IgD-negative memory B cell (primary cell): Measurements from ENCODE around the gene GP2. TPM values are rescaled to one million over a fixed set of nuclear protein-coding genes. Genes with fewer than 3 reads are reported as not detected.
"Not testable (repeated sequence)": the region's sequence is repeated elsewhere in the genome, so short reads cannot be mapped to it uniquely, and the experiment has no call there.

Source experiments
- H3K27ac Mint-ChIP-seq, 3 donors: one replicate each; pipeline ENCODE4 v1.8.0; 2020 to 2022; ENCODE audit warnings: mild to moderate bottlenecking in 3 of 3, mixed read lengths in 3 of 3, moderate library complexity in 1 of 3
- H3K27me3 Mint-ChIP-seq: one replicate; pipeline ENCODE4 v1.8.0; 2021; ENCODE audit warnings: mixed read lengths
- H3K36me3 Mint-ChIP-seq: one replicate; pipeline ENCODE4 v1.8.0; 2020; ENCODE audit warnings: mild to moderate bottlenecking, mixed read lengths
- H3K4me1 Mint-ChIP-seq, 3 donors: one replicate each; pipeline ENCODE4 v1.8.0; 2020 to 2022; ENCODE audit warnings: mixed read lengths in 3 of 3, mild to moderate bottlenecking in 1 of 3
- H3K4me3 Mint-ChIP-seq, 4 donors: one replicate each; pipeline ENCODE4 v1.8.0; 2020 to 2022; ENCODE audit warnings: mild to moderate bottlenecking in 4 of 4, mixed read lengths in 4 of 4, moderate library complexity in 3 of 4
- H3K9me3 Mint-ChIP-seq, 3 donors: one replicate each; pipeline ENCODE4 v1.8.0; 2020 to 2021; ENCODE audit warnings: mixed read lengths in 3 of 3, mild to moderate bottlenecking in 1 of 3
- polyA plus RNA-seq: library from polyadenylated mRNA; unstranded; fragments of 300-500 nt; fragmentation: Illumina TruSeq; gene quantifications from one replicate; pipeline ENCODE4 v1.2.3, GENCODE V29; 2021

Gene GP2
- polyA plus RNA-seq, 1 donor from 2014 or later = not detected

DNA sequence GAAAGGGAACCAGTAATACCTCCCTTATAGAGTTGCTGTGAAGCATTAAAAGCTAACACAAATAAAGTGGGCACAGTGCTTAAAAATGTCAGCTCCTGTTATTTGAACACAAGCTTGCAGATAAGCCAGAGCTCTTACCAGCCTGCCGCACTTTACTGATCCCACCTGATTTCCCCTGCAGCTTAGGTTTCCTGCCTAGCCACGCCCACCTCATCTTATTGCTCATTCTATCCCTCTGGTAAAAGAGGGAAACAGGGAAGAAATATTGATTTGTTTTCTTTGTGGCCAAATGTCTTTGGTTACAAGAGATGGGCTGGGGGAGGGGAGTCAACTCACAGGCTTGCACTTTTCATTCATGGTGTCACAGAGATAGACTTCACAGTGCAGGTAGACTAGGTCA, 9.6 kb upstream of the GP2 start:
- Mint-ChIP-seq H3K36me3 (no peaks in the 10 kb centered on the region), H3K27me3 (peaks cover 11% of the 10 kb centered on the region), H3K9me3 (peaks cover 0 to 4% (median 0%) of the 10 kb centered on the region in 3 donors), H3K4me3 (no peak overlapping the region), H3K27ac (peak overlapping the region in 1 of 3 donors; percentile 69), H3K4me1 (no peaks in the 10 kb centered on the region)

DNA sequence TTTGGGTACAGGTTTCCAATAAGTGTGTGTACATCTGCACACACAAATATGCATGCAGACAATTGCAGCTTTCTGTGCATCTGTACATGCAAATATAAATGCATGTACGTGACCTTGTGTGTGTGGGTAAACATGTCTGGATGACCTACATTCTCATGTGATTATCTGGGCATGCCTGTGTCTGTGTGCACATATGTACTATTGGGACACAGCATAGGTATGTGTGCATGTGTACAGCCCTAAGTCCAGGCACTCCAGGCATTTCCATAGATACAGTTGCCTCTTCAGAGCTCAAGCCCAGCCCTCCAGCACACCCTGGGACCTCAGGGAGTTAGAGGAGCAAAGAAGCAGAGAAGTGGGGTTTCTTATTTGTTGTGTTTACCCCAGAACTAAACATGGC, 7.1 kb upstream of the GP2 start:
- Mint-ChIP-seq H3K27me3 (peaks cover 11% of the 10 kb centered on the region), H3K4me1 (no peaks in the 10 kb centered on the region), H3K9me3 (peaks cover 0 to 6% (median 0%) of the 10 kb centered on the region in 3 donors), H3K4me3 (no peak overlapping the region), H3K27ac (no peak overlapping the region), H3K36me3 (no peaks in the 10 kb centered on the region)

DNA sequence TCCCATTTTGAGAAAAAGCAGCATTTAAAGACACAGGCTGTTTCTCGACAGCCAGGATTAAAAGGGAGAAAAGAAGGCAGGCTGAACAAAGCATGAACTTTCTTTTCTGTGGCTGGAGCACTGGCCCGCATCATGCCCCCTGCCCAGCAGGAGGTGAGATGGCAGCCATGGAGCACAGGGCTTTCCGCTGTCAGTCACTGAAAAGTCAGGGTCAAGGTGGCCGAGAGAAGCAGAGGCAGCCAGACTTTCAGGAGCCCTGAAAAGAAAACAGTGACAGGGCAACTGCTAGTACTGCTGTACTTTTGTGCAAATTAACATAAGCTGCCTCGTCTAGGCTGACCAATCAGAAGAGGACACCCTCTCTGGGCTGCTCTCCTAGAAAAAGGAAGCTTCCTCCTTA, 5.8 kb upstream of the GP2 start:
- no peaks in the 10 kb centered on the region for H3K36me3 Mint-ChIP-seq
- peaks cover 0 to 6% (median 0%) of the 10 kb centered on the region in 3 donors for H3K9me3 Mint-ChIP-seq
- no peaks in the 10 kb centered on the region for H3K4me1 Mint-ChIP-seq
- H3K27me3 Mint-ChIP-seq = peaks cover 9% of the 10 kb centered on the region
- H3K4me3 Mint-ChIP-seq = no peak overlapping the region
- no peak overlapping the region for H3K27ac Mint-ChIP-seq

DNA sequence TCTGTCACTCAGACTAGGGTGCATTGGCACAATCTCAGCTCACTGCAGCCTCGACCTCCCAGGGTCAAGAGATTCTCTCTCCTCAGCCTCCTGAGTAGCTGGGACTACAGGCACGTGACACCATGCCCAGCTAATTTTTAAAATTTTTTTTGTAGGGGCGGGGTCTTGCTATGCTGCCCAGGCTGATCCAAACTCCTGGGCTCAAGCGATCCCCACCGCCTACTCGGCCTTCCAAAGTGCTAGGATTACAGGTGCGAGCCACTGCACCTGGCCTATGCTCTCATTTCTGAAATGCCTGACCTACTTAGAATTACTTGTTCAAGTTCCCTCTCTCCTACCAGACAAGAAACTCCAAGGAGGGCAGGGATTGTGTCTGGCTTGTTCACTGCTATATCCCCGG, 5.1 kb upstream of the GP2 start:
- no peaks in the 10 kb centered on the region for H3K36me3 Mint-ChIP-seq
- peaks cover 0 to 6% (median 0%) of the 10 kb centered on the region in 3 donors for H3K9me3 Mint-ChIP-seq
- no peak overlapping the region for H3K4me3 Mint-ChIP-seq
- no peaks in the 10 kb centered on the region for H3K4me1 Mint-ChIP-seq
- H3K27me3 Mint-ChIP-seq = peaks cover 6% of the 10 kb centered on the region
- H3K27ac Mint-ChIP-seq = no peak overlapping the region

DNA sequence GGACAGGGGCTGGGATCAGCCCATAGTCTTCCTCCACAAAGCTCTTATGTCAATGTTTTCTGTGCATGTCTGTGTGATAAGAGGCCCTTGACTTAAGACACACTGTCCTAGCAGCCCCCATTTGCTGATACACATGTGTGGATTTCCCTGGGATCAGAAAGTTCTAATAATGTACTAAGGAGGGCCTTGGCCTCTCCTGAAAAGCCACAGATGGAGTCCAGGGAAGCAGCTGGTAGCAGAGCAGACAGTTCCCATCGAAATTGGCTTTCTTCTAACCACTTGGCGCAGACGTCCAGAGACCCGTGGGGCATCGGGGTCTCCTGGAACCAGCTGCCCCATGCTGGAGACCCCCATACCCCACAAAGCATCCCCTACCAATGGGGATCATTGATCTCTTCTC, 4.3 kb upstream of the GP2 start:
- no peak overlapping the region for H3K27ac Mint-ChIP-seq
- no peaks in the 10 kb centered on the region for H3K4me1 Mint-ChIP-seq
- H3K9me3 Mint-ChIP-seq = peaks cover 0 to 6% (median 0%) of the 10 kb centered on the region in 3 donors
- H3K4me3 Mint-ChIP-seq = no peak overlapping the region
- H3K27me3 Mint-ChIP-seq = peaks cover 6% of the 10 kb centered on the region
- H3K36me3 Mint-ChIP-seq = no peaks in the 10 kb centered on the region

DNA sequence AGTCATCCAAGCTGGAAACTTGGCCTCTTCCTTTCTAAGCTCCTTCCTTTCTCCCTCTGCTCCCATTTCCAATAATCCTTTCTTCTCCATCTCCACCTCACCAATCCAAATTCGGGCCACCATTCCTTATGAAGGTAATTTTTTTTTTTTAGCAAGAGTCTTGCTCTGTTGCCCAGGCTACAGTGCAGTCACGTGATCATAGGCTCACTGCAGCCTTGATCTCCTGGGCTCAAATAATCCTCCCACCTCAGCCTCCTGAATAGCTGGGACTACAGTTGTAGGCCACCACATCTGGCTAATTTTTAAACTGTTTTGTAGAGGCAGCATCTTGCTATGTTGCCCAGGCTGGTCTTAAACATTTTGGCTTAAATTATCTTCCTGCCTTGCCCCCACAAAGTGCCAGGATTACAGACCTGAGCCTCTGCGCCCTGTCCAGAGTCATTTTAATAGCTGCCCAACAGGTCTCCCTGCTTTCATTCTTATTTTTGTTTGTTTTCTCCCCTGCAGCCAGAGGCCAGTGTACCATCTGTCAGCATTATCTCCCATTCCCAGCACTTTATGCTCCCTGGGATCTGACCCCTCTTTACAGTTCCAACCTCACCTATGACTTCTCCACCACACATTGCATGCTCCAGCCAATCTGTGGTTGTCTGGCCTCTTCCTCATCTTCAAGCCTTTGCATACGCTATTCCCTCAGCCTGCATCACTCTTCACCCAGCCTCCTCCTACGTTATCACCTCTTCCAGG, 2.3 kb upstream of the GP2 start:
- H3K9me3 Mint-ChIP-seq = peaks cover 0 to 2% (median 0%) of the 10 kb centered on the region in 3 donors
- no peaks in the 10 kb centered on the region for H3K36me3 Mint-ChIP-seq
- H3K27ac Mint-ChIP-seq = no peak overlapping the region
- no peaks in the 10 kb centered on the region for H3K4me1 Mint-ChIP-seq
- H3K27me3 Mint-ChIP-seq = no peaks in the 10 kb centered on the region
- H3K4me3 Mint-ChIP-seq = no peak overlapping the region

DNA sequence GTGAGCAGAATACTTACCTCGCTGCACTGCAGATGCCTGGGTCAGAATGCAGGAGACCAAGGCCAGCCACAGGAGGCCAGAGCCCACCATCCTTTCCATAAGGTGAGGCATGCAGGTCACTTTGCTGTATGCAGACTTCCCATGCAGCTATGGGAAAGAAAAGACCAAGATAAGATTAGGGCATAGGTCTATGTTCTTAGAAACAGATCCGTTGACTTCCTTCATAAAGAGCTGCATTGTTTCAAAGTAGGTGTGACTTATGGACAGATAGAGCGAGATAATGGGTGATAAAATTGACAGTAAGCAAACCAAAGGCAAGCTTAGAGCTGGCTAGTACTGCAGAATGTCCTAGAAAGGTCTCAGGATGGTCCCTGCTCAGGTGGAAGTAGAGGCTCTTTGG, 992 bp downstream of the GP2 start:
- Mint-ChIP-seq H3K9me3 (no peaks in the 10 kb centered on the region), H3K4me3 (no peak overlapping the region), H3K27me3 (no peaks in the 10 kb centered on the region), H3K36me3 (no peaks in the 10 kb centered on the region), H3K27ac (no peak overlapping the region), H3K4me1 (no peaks in the 10 kb centered on the region)

DNA sequence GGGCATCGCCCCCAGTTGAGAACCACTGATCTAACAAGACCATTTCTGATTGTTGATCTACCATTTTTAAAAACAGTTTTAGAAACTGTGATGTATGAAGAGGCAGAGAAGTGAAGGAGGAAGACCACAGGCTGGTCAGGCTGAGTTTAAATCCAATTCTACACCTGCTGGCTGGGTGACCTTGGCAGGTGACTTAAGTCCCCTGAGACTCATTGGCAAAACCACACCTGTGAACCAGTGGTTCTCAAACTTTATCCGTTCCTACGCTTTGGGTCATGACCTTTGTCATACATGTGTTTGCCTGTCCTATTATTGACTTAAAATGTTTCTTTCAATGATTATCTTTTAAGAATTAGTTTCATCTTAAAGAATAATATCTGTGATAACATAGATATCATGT, 2.3 kb downstream of the GP2 start:
- no peaks in the 10 kb centered on the region for H3K27me3 Mint-ChIP-seq
- no peaks in the 10 kb centered on the region for H3K4me1 Mint-ChIP-seq
- no peaks in the 10 kb centered on the region for H3K36me3 Mint-ChIP-seq

DNA sequence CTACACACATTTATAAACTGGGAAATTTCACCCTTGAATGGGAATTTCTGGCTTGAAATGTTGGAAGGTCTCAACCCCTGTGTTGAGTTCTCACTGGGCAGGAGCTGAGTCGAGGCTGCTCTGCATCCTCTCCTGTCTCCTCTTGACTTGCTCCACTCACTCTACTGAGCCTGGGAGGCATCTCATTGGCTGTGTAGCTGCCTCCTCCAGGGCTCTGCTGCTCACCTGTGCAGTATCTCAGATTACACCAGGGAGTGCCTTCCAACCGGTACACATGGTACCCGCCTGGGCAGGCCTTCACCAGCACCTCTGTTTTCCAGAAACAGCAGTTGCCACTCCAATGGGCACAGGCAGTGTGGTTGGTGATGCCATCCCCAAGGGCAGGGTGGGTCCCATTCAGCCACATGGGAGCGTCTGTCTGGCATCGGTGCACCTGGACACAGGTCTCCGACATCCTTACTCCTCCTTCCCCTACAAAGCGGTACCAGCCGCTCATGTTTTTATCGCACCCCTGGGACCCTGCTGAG, 3.7 kb downstream of the GP2 start:
- Mint-ChIP-seq H3K27ac (no peak overlapping the region), H3K36me3 (no peaks in the 10 kb centered on the region), H3K4me3 (no peak overlapping the region), H3K9me3 (no peaks in the 10 kb centered on the region), H3K4me1 (no peaks in the 10 kb centered on the region), H3K27me3 (peaks cover 2% of the 10 kb centered on the region)

More for the DNA sequence above, 2.3 kb downstream of the GP2 start:
- H3K9me3 Mint-ChIP-seq = no peaks in the 10 kb centered on the region
- H3K4me3 Mint-ChIP-seq = no peak overlapping the region
- H3K27ac Mint-ChIP-seq = no peak overlapping the region

DNA sequence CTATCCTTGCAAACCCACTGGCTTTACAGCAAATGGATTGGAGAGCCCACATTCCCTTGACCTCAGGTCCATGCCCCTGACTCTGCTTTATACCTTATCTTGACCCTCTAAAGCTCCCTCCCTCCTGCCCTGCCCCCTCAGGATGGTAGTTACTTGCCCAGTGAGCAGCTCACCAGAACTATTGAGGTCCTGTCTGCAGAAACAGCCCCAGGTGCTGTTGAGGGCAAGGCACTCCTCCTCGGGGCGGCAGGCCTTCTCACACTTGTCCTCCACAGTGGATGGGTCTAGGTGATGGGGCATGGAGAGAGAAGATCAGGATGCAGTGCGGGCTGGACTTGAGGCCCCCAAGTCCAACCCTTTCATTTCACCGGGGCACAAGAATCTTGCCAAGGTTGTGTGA, 4.6 kb downstream of the GP2 start:
- no peaks in the 10 kb centered on the region for H3K36me3 Mint-ChIP-seq
- H3K9me3 Mint-ChIP-seq = no peaks in the 10 kb centered on the region
- H3K4me1 Mint-ChIP-seq = no peaks in the 10 kb centered on the region
- peaks cover 2% of the 10 kb centered on the region for H3K27me3 Mint-ChIP-seq
- no peak overlapping the region for H3K27ac Mint-ChIP-seq
- no peak overlapping the region for H3K4me3 Mint-ChIP-seq

DNA sequence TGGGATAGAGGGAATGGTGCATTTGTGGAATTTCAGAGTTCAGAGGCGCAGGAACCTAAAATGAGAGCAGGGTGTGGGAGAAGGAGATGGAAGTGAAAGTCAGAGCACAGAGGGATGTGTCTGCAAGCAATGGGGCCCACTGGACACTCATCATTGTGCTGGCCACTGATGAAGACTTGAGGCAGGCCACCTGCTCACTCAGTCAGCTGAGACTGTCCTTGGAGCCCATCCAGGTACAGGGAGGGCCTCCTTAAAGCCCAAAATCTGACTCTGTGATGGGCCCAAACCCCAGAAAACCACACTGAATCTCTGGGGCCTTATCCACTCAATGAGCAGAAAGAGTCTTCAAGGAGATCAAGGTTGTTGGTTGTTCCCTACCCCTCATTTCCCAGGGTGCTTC, 5.6 kb downstream of the GP2 start:
- no peaks in the 10 kb centered on the region for H3K4me1 Mint-ChIP-seq
- H3K4me3 Mint-ChIP-seq = no peak overlapping the region
- no peaks in the 10 kb centered on the region for H3K36me3 Mint-ChIP-seq
- H3K27ac Mint-ChIP-seq = no peak overlapping the region
- H3K9me3 Mint-ChIP-seq = no peaks in the 10 kb centered on the region
- H3K27me3 Mint-ChIP-seq = peaks cover 2% of the 10 kb centered on the region

DNA sequence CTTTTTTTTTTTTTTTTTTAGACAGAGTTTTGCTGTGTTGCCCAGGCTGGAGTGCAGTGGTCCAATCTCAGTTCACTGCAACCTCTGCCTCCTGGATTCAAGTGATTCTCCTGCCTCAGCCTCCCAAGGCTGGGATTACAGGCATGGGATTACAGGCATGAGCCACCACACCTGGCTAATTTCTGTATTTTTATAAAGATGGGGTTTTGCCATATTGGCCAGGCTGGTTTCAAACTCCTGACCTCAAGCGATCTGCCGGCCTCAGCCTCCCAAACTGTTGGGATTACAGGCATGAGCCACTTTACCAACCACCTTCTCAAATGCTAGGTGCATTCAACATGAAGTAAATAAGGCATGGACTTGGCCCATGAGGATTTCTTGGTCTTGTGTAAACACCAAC, 6.3 kb downstream of the GP2 start:
- not testable (repeated sequence) for H3K36me3 Mint-ChIP-seq, H3K4me3 Mint-ChIP-seq, H3K4me1 Mint-ChIP-seq, H3K27ac Mint-ChIP-seq, H3K9me3 Mint-ChIP-seq, H3K27me3 Mint-ChIP-seq

DNA sequence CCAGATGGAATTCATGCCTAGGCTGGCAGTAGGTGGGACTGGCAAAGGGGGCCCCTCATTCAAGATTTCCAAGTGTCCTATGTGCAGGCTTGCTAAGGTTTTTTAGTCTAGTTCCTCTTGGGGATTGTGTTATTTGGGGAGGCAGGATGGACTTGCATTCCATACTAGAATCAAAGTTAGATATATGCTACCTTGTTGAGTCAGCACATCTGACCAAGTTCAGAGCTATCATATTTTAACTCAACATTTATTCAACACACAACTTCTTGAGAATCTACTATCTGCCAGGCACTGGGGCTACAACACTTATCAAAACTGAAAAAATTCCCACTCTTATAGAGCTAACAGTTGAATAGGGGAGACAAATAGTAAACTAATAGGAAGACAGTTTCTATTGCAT, 6.7 kb downstream of the GP2 start:
- no peaks in the 10 kb centered on the region for H3K4me1 Mint-ChIP-seq
- peaks cover 2% of the 10 kb centered on the region for H3K27me3 Mint-ChIP-seq
- no peaks in the 10 kb centered on the region for H3K9me3 Mint-ChIP-seq
- H3K27ac Mint-ChIP-seq = no peak overlapping the region
- H3K36me3 Mint-ChIP-seq = no peaks in the 10 kb centered on the region
- no peak overlapping the region for H3K4me3 Mint-ChIP-seq

DNA sequence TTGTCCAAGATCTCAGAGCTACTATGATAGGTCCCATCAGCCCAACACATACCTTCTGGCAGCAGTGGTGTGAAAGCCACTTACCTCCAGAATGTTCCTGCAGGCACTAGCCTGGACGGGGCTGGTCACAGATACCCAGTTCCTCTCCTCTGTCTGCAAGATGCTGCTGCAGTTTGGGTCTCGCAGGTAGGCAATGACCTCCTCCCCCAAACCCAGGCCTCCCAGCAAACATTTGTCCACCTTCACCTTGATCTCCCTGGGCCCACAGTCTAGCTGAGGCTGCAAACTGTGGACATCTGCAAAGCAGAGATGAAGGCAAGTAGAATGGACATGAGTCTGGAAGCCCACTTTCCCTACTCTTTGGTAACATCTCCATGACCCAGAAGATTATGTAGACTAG, 7.1 kb downstream of the GP2 start:
- Mint-ChIP-seq H3K27ac (no peak overlapping the region), H3K4me1 (no peaks in the 10 kb centered on the region), H3K9me3 (no peaks in the 10 kb centered on the region), H3K27me3 (peaks cover 2% of the 10 kb centered on the region), H3K36me3 (no peaks in the 10 kb centered on the region), H3K4me3 (no peak overlapping the region)

DNA sequence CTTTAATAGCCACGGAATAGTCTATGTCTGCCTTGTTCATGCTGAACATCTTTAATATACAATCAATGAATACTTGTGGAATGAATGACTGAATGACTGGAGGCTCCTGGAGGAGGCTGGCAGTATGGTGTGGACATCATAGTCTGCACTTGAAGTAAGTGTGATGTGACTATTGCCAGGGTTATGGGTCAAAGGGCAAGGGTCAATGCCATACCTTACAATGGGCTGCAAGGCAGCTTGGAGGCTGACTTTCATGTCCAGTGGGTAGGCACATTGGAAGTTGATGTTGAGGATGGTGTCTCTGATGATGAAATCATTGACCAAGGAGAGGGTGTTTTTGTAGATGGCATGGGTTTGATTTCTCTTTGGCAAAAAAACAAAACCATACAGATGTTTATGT, 7.9 kb downstream of the GP2 start:
- Mint-ChIP-seq H3K9me3 (no peaks in the 10 kb centered on the region), H3K36me3 (no peaks in the 10 kb centered on the region), H3K27ac (no peak overlapping the region), H3K27me3 (peaks cover 4% of the 10 kb centered on the region), H3K4me1 (no peaks in the 10 kb centered on the region), H3K4me3 (no peak overlapping the region)

DNA sequence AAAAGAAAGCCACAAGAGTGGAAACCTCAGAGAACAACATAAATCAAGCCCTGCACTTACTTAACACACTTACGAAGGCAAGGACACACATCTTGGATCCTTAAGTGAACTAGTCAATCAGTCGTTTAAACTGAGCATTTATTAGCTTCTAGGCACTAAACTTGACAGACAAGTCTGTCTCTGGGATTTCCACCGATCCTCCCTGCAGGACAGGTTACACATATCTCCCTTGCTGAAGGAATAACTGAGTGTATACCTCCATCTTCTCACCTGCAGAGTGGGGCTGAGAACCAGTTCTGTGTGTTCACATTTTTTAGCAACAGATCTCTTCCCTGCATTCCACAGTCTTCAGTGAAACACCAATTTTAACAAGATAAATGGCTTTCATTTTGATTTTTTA, 8.9 kb downstream of the GP2 start:
- no peak overlapping the region for H3K27ac Mint-ChIP-seq
- peaks cover 0 to 1% (median 0%) of the 10 kb centered on the region in 3 donors for H3K9me3 Mint-ChIP-seq
- H3K27me3 Mint-ChIP-seq = peaks cover 6% of the 10 kb centered on the region
- no peaks in the 10 kb centered on the region for H3K4me1 Mint-ChIP-seq
- H3K36me3 Mint-ChIP-seq = no peaks in the 10 kb centered on the region
- no peak overlapping the region for H3K4me3 Mint-ChIP-seq
